K562 (cell line): ENCODE data around the gene USP19.

ENCODE experiments used
- CBFA2T2 ChIP-seq: fragments of 450-650 bp; conservative IDR thresholded peaks from 2 replicates; pipeline ENCODE4 v1.6.1; 2017; ENCODE audit warnings: mild to moderate bottlenecking
- CEBPB ChIP-seq: fragments of 450-650 bp; IDR thresholded peaks from 2 replicates; pipeline ENCODE4 v1.6.1; 2016; ENCODE audit warnings: missing genetic modification characterization, missing compliant biosample characterization
- E2F6 ChIP-seq, 2 experiments: IDR thresholded peaks; 2 replicates each; pipeline ENCODE4 v1.6.1; 2011; ENCODE audit warnings: borderline replicate concordance in 1 of 2, control low read depth in 1 of 2, low read depth in 1 of 2, low read length in 1 of 2, mild to moderate bottlenecking in 1 of 2, mixed read lengths in 1 of 2, moderate library complexity in 1 of 2; ENCODE audit not compliant: insufficient read depth in 1 of 2, insufficient read length in 1 of 2, poor library complexity in 1 of 2, severe bottlenecking in 1 of 2; ENCODE audit errors: extremely low read depth in 1 of 2
- KAT8 ChIP-seq: fragments of 450-650 bp; IDR thresholded peaks from 2 replicates; pipeline ENCODE4 v1.6.1; 2016; ENCODE audit warnings: low read depth, mild to moderate bottlenecking
- PATZ1 ChIP-seq: fragments of 250-450 bp; sonication (Bioruptor Pico); IDR thresholded peaks from 2 replicates; pipeline ENCODE4 v1.5.0; 2020; ENCODE audit warnings: mild to moderate bottlenecking, borderline replicate concordance
- POLR2AphosphoS5 ChIP-seq: IDR thresholded peaks from 2 replicates; pipeline ENCODE4 v1.6.1; 2011; ENCODE audit warnings: mild to moderate bottlenecking, low read depth, low read length, moderate library complexity; ENCODE audit not compliant: control insufficient read depth, insufficient read depth
- SIN3B ChIP-seq: fragments of 450-650 bp; IDR thresholded peaks from 2 replicates; pipeline ENCODE4 v1.6.1; 2017; ENCODE audit warnings: low read depth, mild to moderate bottlenecking, moderate library complexity
- SMARCE1 ChIP-seq: fragments of 450-650 bp; IDR thresholded peaks from 2 replicates; pipeline ENCODE4 v1.7.1; 2016; ENCODE audit warnings: mild to moderate bottlenecking
- TCF7 ChIP-seq: sonication (generic); IDR thresholded peaks from 2 replicates; pipeline ENCODE4 v1.6.1; 2016; ENCODE audit warnings: antibody characterized with exemption, borderline replicate concordance
- ZFX ChIP-seq: sonication (generic); formaldehyde crosslinking; IDR thresholded peaks from 2 replicates; pipeline ENCODE4 v1.8.0; 2022; ENCODE audit warnings: mild to moderate bottlenecking, missing genetic modification reagents, moderate library complexity
- ZNF639 ChIP-seq, 2 experiments: fragments of 200-800 bp in 1 of 2; sonication (Bioruptor generic) in 1 of 2; sonication (generic) in 1 of 2; formaldehyde crosslinking in 1 of 2; IDR thresholded peaks in 1 of 2; conservative IDR thresholded peaks in 1 of 2; 2 replicates each; pipeline versions ENCODE4 v1.5.0 to v1.6.1; 2016 to 2020; ENCODE audit warnings: missing compliant biosample characterization in 1 of 2, missing genetic modification characterization in 1 of 2, missing genetic modification reagents in 1 of 2

GRCh38 chr3:49111347-49111746, 9.3 kb downstream of the USP19 start:
- TF ChIP-seq SIN3B = no peak
- TF ChIP-seq ZNF639 (CRISPR knock-in tag; conservative IDR thresholded peaks at IDR 0.05 in 1 of 2, IDR thresholded peaks at IDR 0.05 in 1 of 2) = no peak
- TF ChIP-seq E2F6 (IDR thresholded peaks at IDR 0.05; ENCODE audit: borderline replicate concordance in 1 of 2, extremely low read depth in 1 of 2, insufficient read depth in 1 of 2, insufficient read length in 1 of 2, low read depth in 1 of 2, low read length in 1 of 2, poor library complexity in 1 of 2, severe bottlenecking in 1 of 2) = no peak
- no peak for TF ChIP-seq TCF7
- TF ChIP-seq KAT8 = no peak
- TF ChIP-seq POLR2AphosphoS5 = no peak
- TF ChIP-seq CEBPB (tag) = no peak
- TF ChIP-seq CBFA2T2 = no peak
- TF ChIP-seq SMARCE1 = no peak
- no peak for TF ChIP-seq PATZ1 (CRISPR knock-in tag)
- no peak for TF ChIP-seq ZFX (CRISPR knock-in tag)
